NCI-H2171 (cell line): ENCODE results near the gene OR52L1.

Experiments
- DNase-seq: peaks from one replicate; lab custom pipeline; 2025; lab: John Stamatoyannopoulos, UW

Gene OR52L1

GRCh38 chr11:5940748-5941147, 46.0 kb downstream of the OR52L1 start:
- DNase-seq, result no peak

GRCh38 chr11:5938603-5938965, 48.2 kb downstream of the OR52L1 start:
- DNase-seq, result no peak

- no peak for DNase-seq
Observed at GRCh38 chr11:5937868-5938602, 48.8 kb downstream of the OR52L1 start.
